Measurements from ENCODE around the gene TMEM158. TPM values are rescaled to one million over a fixed set of nuclear protein-coding genes. Genes with fewer than 3 reads are reported as not detected.

Gene TMEM158
- polyA plus RNA-seq, 1 experiment: 1.6 TPM

GRCh38 chr3:45211466-45212094 is 14.5 kb downstream of the TMEM158 start:
- CTCF ChIA-PET: interaction anchor here (0.9 to 17.4 kb wide), 18 partner anchors 8 to 504 kb away, joined by 3 to 289 read pairs (median 12); partner anchors contain the start of gene CDCP1
- Histone ChIP-seq H3K36me3 (ENCODE audit: control insufficient read depth, insufficient read depth, low read length) (no peaks in the 10 kb centered on the region), H3K27me3 (ENCODE audit: control insufficient read depth, insufficient read depth, low read length) (no peaks in the 10 kb centered on the region), H3K4me3 (ENCODE audit: low read depth, low read length) (no peak overlapping the region)
- POLR2A ChIA-PET: interaction anchor here (1.4 kb wide), 1 partner anchor 88 kb away, joined by 3 read pairs; no protein-coding TSS in a partner anchor
- DNase-seq (ENCODE audit: low read depth): no peak
- TF ChIP-seq, protein P1, sequence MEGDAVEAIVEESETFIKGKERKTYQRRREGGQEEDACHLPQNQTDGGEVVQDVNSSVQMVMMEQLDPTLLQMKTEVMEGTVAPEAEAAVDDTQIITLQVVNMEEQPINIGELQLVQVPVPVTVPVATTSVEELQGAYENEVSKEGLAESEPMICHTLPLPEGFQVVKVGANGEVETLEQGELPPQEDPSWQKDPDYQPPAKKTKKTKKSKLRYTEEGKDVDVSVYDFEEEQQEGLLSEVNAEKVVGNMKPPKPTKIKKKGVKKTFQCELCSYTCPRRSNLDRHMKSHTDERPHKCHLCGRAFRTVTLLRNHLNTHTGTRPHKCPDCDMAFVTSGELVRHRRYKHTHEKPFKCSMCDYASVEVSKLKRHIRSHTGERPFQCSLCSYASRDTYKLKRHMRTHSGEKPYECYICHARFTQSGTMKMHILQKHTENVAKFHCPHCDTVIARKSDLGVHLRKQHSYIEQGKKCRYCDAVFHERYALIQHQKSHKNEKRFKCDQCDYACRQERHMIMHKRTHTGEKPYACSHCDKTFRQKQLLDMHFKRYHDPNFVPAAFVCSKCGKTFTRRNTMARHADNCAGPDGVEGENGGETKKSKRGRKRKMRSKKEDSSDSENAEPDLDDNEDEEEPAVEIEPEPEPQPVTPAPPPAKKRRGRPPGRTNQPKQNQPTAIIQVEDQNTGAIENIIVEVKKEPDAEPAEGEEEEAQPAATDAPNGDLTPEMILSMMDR (IDR thresholded peaks at IDR 0.05; ENCODE audit: insufficient read depth, low read depth, low read length): no peak

DNA sequence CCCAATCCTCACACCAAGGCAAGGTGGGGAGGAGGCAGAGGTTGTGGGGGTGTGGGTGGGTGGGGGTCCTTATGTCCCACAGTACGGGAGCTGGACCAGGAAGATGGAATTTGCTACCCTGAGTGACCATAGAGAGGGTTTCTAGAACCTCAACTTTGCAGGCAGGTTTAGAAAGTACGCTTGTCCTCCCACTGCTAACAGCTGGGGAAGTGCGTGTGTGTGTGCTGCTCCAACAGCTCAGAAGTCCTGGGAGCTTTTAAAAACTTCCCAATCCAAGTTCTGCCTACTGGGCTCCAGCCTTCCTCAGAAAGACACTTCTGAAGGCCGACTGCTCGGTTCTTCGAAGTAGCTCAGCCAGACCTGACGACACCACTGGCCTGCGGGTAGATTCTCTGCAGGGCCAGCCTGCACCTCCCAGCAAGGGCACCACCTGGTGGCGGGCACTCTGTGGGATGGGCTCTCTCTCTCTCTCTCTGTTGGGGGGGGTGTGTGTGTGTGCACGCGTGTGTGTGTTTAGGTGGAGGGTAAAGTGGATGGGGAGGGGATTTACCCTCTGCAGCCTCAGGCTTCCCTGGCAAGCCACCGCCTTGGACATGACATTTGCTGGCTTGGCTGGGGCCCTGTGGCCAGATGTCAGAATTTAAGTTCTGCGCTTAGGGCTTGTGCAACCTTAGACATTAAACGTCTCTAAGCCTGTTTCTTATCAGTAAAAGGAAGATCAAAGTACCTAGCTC is 15.6 kb downstream of the TMEM158 start:
- H3K4me3 ChIP-seq (ENCODE audit: low read depth, low read length): no peak overlapping the region
- TF ChIP-seq, protein P1 (IDR thresholded peaks at IDR 0.05; ENCODE audit: insufficient read depth, low read depth, low read length): peak; percentile 97
- CTCF ChIA-PET: interaction anchor here (0.6 to 17.4 kb wide), 42 partner anchors 9 to 505 kb away, joined by 3 to 289 read pairs (median 4); partner anchors contain the start of gene CDCP1
- POLR2A ChIA-PET: interaction anchor here (0.6 to 1.4 kb wide), 2 partner anchors 87 to 168 kb away, joined by 3 to 11 read pairs; no protein-coding TSS in a partner anchor
- no peaks in the 10 kb centered on the region for H3K36me3 ChIP-seq (ENCODE audit: control insufficient read depth, insufficient read depth, low read length)
- no peak for DNase-seq (ENCODE audit: low read depth)
- H3K27me3 ChIP-seq (ENCODE audit: control insufficient read depth, insufficient read depth, low read length): no peaks in the 10 kb centered on the region

- H3K27me3 ChIP-seq (ENCODE audit: control insufficient read depth, insufficient read depth, low read length): no peaks in the 10 kb centered on the region
- DNase-seq (ENCODE audit: low read depth): no peak
- POLR2A ChIA-PET: no interaction called here
- no peak overlapping the region for H3K4me3 ChIP-seq (ENCODE audit: low read depth, low read length)
- H3K36me3 ChIP-seq (ENCODE audit: control insufficient read depth, insufficient read depth, low read length): no peaks in the 10 kb centered on the region
- TF ChIP-seq, protein P1 (IDR thresholded peaks at IDR 0.05; ENCODE audit: insufficient read depth, low read depth, low read length): no peak
- CTCF ChIA-PET: interaction anchor here (0.6 to 17.4 kb wide), 19 partner anchors 9 to 289 kb away, joined by 3 to 289 read pairs (median 7); partner anchors contain the start of gene CDCP1
Measured at GRCh38 chr3:45209526-45209925, 16.6 kb downstream of the TMEM158 start.

DNA sequence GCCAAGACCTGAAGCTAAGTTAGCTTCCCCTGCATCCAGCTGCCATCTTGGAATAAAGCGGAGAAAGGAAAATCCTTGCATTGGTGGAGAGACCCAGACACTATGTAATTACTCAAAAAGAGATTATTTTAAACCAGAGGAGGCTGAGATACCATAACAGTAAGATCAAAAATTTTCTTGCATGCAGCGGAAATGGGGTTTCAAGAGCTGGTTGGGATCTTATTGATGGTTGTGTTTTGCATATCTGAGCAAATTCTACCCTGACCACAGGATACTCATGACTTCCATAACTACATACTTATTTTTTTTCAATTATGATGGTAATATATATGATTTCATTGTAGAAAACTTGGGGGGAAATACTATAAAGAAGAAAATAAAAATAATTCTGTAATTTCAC is 17.5 kb downstream of the TMEM158 start:
- TF ChIP-seq, protein P1 (IDR thresholded peaks at IDR 0.05; ENCODE audit: insufficient read depth, low read depth, low read length): no peak
- no peak for DNase-seq (ENCODE audit: low read depth)
- CTCF ChIA-PET: interaction anchor here (1.0 to 17.4 kb wide), 4 partner anchors 8 to 163 kb away, joined by 3 to 289 read pairs (median 14); no protein-coding TSS in a partner anchor
- H3K4me3 ChIP-seq (ENCODE audit: low read depth, low read length): no peak overlapping the region
- POLR2A ChIA-PET: no interaction called here
- no peaks in the 10 kb centered on the region for H3K36me3 ChIP-seq (ENCODE audit: control insufficient read depth, insufficient read depth, low read length)
- H3K27me3 ChIP-seq (ENCODE audit: control insufficient read depth, insufficient read depth, low read length): no peaks in the 10 kb centered on the region

DNA sequence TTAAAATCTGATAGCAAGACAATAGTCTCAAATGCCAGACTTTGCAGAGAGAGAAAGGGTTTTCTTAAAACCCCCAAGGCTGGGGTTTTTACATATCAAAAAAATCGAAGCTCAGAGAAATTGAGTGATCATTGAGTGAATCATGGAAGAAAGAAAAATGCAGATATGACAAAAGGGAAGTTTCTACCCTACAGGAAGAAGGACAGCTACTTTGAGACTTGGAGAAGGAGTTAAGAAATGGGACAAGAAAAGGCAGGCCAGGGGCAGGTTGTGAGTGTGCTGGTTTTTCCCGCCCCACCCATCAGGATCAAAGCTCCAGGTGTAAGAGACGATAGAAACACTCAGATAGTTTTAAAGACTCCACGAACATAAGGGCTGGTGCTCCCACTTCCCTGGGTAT is 18.6 kb downstream of the TMEM158 start:
- no peak for DNase-seq (ENCODE audit: low read depth)
- H3K4me3 ChIP-seq (ENCODE audit: low read depth, low read length): no peak overlapping the region
- ChIA-PET POLR2A (interaction anchor here (0.7 kb wide), 1 partner anchor 229 kb away, joined by 4 read pairs; no protein-coding TSS in a partner anchor), CTCF (interaction anchor here (17.4 kb wide), 1 partner anchor 162 kb away, joined by 289 read pairs; no protein-coding TSS in a partner anchor)
- TF ChIP-seq, protein P1 (IDR thresholded peaks at IDR 0.05; ENCODE audit: insufficient read depth, low read depth, low read length): no peak
- no peaks in the 10 kb centered on the region for H3K27me3 ChIP-seq (ENCODE audit: control insufficient read depth, insufficient read depth, low read length)
- no peaks in the 10 kb centered on the region for H3K36me3 ChIP-seq (ENCODE audit: control insufficient read depth, insufficient read depth, low read length)
